ENCODE results near the gene PERM1. TPM values are rescaled to one million over a fixed set of nuclear protein-coding genes. Genes with fewer than 3 reads are reported as not detected.
A peak's percentile ranks its signal among the peaks of the same experiment; 100 is the strongest.

The PERM1 gene
- total and polyA plus RNA-seq, 2 of the 8 experiments (the other 6 are each of a cell fraction or from before 2014, with no cell fraction given), result not detected

DNA sequence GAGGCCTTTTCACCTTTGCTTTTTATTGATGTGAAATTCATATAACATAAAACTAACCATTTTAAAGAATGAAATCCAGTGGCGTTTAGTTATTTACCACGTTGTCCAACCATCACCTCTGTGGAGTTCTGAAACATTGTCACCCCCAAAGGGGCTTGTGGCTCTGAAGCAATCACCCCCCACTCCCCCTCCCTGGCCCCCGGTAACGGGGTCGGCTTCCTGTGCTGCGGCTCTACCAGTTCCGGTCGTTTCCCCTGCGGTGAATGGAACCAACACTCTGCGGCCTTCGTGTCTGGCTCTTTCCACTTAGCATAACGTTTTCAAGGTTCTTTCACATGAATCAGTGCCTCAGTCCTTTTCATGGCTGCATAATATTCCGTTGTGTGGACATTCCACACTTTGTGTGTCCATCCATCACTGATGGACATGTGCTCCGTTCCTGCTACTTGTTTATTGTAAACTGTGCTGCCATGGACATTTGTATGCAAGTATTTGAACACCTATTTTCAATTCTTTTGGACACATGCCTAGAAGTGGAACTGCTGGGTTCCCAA, 29.6 kb upstream of the PERM1 start:
- Histone ChIP-seq H3K9ac (replicated peaks in 1 of 4; ENCODE audit: extremely low read depth in 1 of 4, low read depth in 3 of 4, low read length in 3 of 4) (no peak overlapping the region), H3K18ac (ENCODE audit: extremely low read depth, low read length) (no peak overlapping the region), H2BK120ac (replicated peaks; ENCODE audit: low read depth, low read length) (no peak overlapping the region), H3K4me3 (ENCODE audit: extremely low read depth in 1 of 4, insufficient read depth in 2 of 4, low read depth in 3 of 4, low read length in 4 of 4) (no peak overlapping the region), H3K79me2 (ENCODE audit: control insufficient read depth in 1 of 2, insufficient read depth in 2 of 2, low read length in 2 of 2) (no peaks in the 10 kb centered on the region), H4K91ac (replicated peaks; ENCODE audit: insufficient read length, low read length) (no peak overlapping the region), H4K20me1 (replicated peaks in 1 of 2; ENCODE audit: control insufficient read depth in 1 of 2, insufficient read depth in 2 of 2, low read length in 2 of 2) (no peaks in the 10 kb centered on the region), H3K14ac (ENCODE audit: insufficient read length) (no peak overlapping the region), H2BK20ac (ENCODE audit: low read length) (no peak overlapping the region), H3K27me3 (replicated peaks in 1 of 4; ENCODE audit: control insufficient read depth in 3 of 4, extremely low read depth in 1 of 4, insufficient read depth in 3 of 4, low read length in 3 of 4) (peaks cover 0 to 3% (median 1%) of the 10 kb centered on the region in 4 experiments; a peak in 4 of 7 replicates), H2AK5ac (ENCODE audit: low read depth, low read length) (0 out of 2 replicates have a peak overlapping the region, but pooled peaks have one; percentile 25), H3K36me3 (ENCODE audit: control insufficient read depth in 2 of 4, insufficient read depth in 4 of 4, low read length in 3 of 4) (no peaks in the 10 kb centered on the region), H2BK12ac (ENCODE audit: low read depth, low read length) (no peak overlapping the region), H3K4me2 (ENCODE audit: insufficient read depth in 1 of 2, low read depth in 2 of 2, low read length in 2 of 2) (no peak overlapping the region), H2BK15ac (ENCODE audit: low read length) (no peak overlapping the region), H3K23me2 (ENCODE audit: low read depth, low read length) (peaks cover 6% of the 10 kb centered on the region), H4K5ac (ENCODE audit: insufficient read length, low read depth, low read length) (no peak overlapping the region), H3K9me3 (ENCODE audit: insufficient read depth in 2 of 2, low read depth in 1 of 2, low read length in 1 of 2) (no peaks in the 10 kb centered on the region), H3K4me1 (replicated peaks in 1 of 4; ENCODE audit: control insufficient read depth in 3 of 4, insufficient read depth in 4 of 4, low read length in 3 of 4) (peaks cover 0 to 21% (median 15%) of the 10 kb centered on the region in 4 experiments; a peak in 6 of 7 replicates), H3K4ac (replicated peaks; ENCODE audit: insufficient read length, low read depth, low read length) (no peak overlapping the region), H3K27ac (ENCODE audit: low read depth, low read length) (no peak overlapping the region), H2BK5ac (ENCODE audit: low read depth, low read length) (no peak overlapping the region), H3K56ac (replicated peaks; ENCODE audit: insufficient read length, low read depth, low read length) (no peak overlapping the region), H3K79me1 (ENCODE audit: low read depth, low read length) (no peaks in the 10 kb centered on the region), H2AFZ (ENCODE audit: low read length) (no peak overlapping the region), H3K23ac (ENCODE audit: insufficient read length) (no peak overlapping the region), H4K8ac (ENCODE audit: extremely low read depth, insufficient read depth, low read length) (no peak overlapping the region)
- FAIRE-seq (no peak), DNase-seq (ENCODE audit: low read depth in 1 of 2, low spot score in 2 of 2) (no peak)
- ChIA-PET CTCF (ENCODE audit: partially characterized antibody) (interaction anchor here (1.5 to 7.8 kb wide), 2 partner anchors 10 to 28 kb away, joined by 5 to 60 read pairs; partner anchors contain the start of gene HES4), POLR2A (ENCODE audit: partially characterized antibody) (interaction anchor here (5.3 kb wide), 1 partner anchor 8 kb away, joined by 40 read pairs; no protein-coding TSS in a partner anchor)
- WGBS, 2 experiments (ENCODE audit: extremely low coverage in 1 of 2, insufficient coverage in 1 of 2, insufficient read length in 1 of 2, insufficient replicate concordance in 2 of 2, low coverage in 1 of 2, low lambda C conversion rate in 2 of 2, missing lambda C conversion rate in 1 of 2), result 82% methylated on average over 14 of the region's 14 CpGs; no CpG with 5 or more reads in 1 of the 2 experiments
- TF ChIP-seq, protein P1, sequence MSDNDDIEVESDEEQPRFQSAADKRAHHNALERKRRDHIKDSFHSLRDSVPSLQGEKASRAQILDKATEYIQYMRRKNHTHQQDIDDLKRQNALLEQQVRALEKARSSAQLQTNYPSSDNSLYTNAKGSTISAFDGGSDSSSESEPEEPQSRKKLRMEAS (IDR thresholded peaks at IDR 0.05), result no peak
- TF ChIP-seq, protein P2, sequence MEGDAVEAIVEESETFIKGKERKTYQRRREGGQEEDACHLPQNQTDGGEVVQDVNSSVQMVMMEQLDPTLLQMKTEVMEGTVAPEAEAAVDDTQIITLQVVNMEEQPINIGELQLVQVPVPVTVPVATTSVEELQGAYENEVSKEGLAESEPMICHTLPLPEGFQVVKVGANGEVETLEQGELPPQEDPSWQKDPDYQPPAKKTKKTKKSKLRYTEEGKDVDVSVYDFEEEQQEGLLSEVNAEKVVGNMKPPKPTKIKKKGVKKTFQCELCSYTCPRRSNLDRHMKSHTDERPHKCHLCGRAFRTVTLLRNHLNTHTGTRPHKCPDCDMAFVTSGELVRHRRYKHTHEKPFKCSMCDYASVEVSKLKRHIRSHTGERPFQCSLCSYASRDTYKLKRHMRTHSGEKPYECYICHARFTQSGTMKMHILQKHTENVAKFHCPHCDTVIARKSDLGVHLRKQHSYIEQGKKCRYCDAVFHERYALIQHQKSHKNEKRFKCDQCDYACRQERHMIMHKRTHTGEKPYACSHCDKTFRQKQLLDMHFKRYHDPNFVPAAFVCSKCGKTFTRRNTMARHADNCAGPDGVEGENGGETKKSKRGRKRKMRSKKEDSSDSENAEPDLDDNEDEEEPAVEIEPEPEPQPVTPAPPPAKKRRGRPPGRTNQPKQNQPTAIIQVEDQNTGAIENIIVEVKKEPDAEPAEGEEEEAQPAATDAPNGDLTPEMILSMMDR (IDR thresholded peaks at IDR 0.05; ENCODE audit: control extremely low read depth in 1 of 3, insufficient read depth in 1 of 3, low read depth in 1 of 3, low read length in 3 of 3), result no peak
- TF ChIP-seq RNF2 (IDR thresholded peaks at IDR 0.05; ENCODE audit: borderline replicate concordance, low read depth, low read length, missing control alignments, poor library complexity, severe bottlenecking) (no peak), SRF (IDR thresholded peaks at IDR 0.05; ENCODE audit: low read depth, low read length) (no peak), SAP30 (IDR thresholded peaks at IDR 0.05; ENCODE audit: insufficient read depth, insufficient replicate concordance, low read length) (no peak), SIX5 (IDR thresholded peaks at IDR 0.05; ENCODE audit: low read depth, low read length) (no peak)
